Karpas-422 (cell line): ENCODE results near the gene SHMT2. TPM values are rescaled to one million over a fixed set of nuclear protein-coding genes. Genes with fewer than 3 reads are reported as not detected.

Experiments
- DNase-seq: peaks from one replicate; pipeline ENCODE4 v3.0.0-alpha.2; 2015
- H2AFZ ChIP-seq: fragments of 200-600 bp; sonication (generic); 2 replicates; pipeline ENCODE4 v1.6.1; 2014; ENCODE audit warnings: antibody characterized with exemption, low read length, mixed read lengths
- H3K27ac ChIP-seq: fragments of 200-600 bp; sonication (generic); 2 replicates; pipeline ENCODE4 v1.5.1; 2014; ENCODE audit warnings: mild to moderate bottlenecking, low read length, moderate library complexity
- H3K27me3 ChIP-seq: fragments of 200-600 bp; sonication (generic); 2 replicates; pipeline ENCODE4 v1.6.1; 2014; ENCODE audit warnings: low read length, mixed read lengths
- H3K36me3 ChIP-seq: fragments of 200-600 bp; sonication (generic); 2 replicates; pipeline ENCODE4 v1.6.1; 2014; ENCODE audit warnings: low read length, mixed read lengths; ENCODE audit not compliant: insufficient read depth
- H3K4me1 ChIP-seq: fragments of 200-600 bp; sonication (generic); 2 replicates; pipeline ENCODE4 v1.6.1; 2014; ENCODE audit warnings: mild to moderate bottlenecking, low read length, mixed read lengths
- H3K4me2 ChIP-seq: fragments of 200-600 bp; sonication (generic); 2 replicates; pipeline ENCODE4 v1.6.1; 2014; ENCODE audit warnings: low read length, low read depth, mild to moderate bottlenecking; ENCODE audit not compliant: poor library complexity, severe bottlenecking
- H3K4me3 ChIP-seq: fragments of 200-600 bp; sonication (generic); 2 replicates; pipeline ENCODE4 v1.5.1; 2014; ENCODE audit warnings: mild to moderate bottlenecking, antibody characterized with exemption, low read length, mixed read lengths
- H3K79me2 ChIP-seq: fragments of 200-600 bp; sonication (generic); 2 replicates; pipeline ENCODE4 v1.6.1; 2014; ENCODE audit warnings: mild to moderate bottlenecking, low read length, mixed read lengths
- H3K9ac ChIP-seq: fragments of 200-600 bp; sonication (generic); 2 replicates; pipeline ENCODE4 v1.6.0; 2014; ENCODE audit warnings: low read length
- H3K9me2 ChIP-seq: fragments of 200-600 bp; sonication (generic), shearing (Covaris generic); replicated peaks from 2 replicates; pipeline ENCODE4 v1.6.0; 2014; ENCODE audit warnings: mild to moderate bottlenecking, low read length, moderate library complexity; ENCODE audit not compliant: insufficient read depth
- H3K9me3 ChIP-seq: fragments of 300-700, 200-600 bp; sonication (generic); 2 replicates; pipeline ENCODE4 v1.6.1; 2014; ENCODE audit warnings: low read length, mixed read lengths
- H4K20me1 ChIP-seq: fragments of 200-600 bp; sonication (generic); 2 replicates; pipeline ENCODE4 v1.6.1; 2014; ENCODE audit warnings: mild to moderate bottlenecking, antibody characterized with exemption, low read length, low read depth; ENCODE audit not compliant: insufficient read depth
- total RNA-seq: library from RNA; depleted of rRNA; stranded (reverse); fragments of >200 nt; shearing (Covaris generic); gene quantifications from 2 replicates; pipeline ENCODE4 v1.2.3, GENCODE V29; 2014; ENCODE audit warnings: low replicate concordance

Gene SHMT2
- total RNA-seq, 1 experiment from 2014 or later: 399 TPM

DNA sequence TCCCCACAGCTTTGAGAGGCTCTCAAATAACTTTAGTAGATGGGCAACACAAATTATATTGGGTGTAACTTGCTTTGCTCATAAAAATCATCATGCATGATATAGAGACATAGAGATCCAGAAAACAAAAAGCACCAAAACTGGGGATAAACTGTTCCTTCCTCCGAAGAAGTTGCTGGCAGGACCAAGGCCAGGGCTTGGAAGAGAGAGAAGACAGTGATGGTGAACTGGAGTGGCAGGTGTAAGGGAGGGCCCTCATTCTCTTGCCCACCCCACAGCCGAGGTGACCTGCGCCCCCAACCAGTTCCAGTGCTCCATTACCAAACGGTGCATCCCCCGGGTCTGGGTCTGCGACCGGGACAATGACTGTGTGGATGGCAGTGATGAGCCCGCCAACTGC is 28.3 kb upstream of the SHMT2 start:
- DNase-seq: no peak
- Histone ChIP-seq H4K20me1 (no peaks in the 10 kb centered on the region), H3K9ac (no peak overlapping the region), H2AFZ (no peak overlapping the region), H3K27me3 (no peaks in the 10 kb centered on the region), H3K4me3 (no peak overlapping the region), H3K36me3 (no peaks in the 10 kb centered on the region), H3K79me2 (no peaks in the 10 kb centered on the region), H3K27ac (no peak overlapping the region), H3K4me2 (no peak overlapping the region), H3K4me1 (no peaks in the 10 kb centered on the region), H3K9me3 (no peaks in the 10 kb centered on the region), H3K9me2 (no peaks in the 10 kb centered on the region)

DNA sequence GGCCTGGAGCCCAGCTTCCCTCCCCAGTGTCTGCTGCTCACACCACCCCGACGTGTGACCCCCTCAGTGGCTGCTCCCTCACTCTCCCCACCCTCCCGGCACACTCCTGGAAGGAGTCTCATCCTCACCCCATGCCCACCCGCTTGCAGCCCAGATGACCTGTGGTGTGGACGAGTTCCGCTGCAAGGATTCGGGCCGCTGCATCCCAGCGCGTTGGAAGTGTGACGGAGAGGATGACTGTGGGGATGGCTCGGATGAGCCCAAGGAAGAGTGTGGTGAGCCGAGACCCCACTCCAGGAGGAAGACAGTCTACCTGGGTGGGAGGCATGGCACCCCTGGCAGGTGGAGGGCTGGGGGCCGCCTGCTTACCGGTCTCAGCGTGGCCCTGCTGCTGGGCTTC is 27.9 kb upstream of the SHMT2 start:
- H3K79me2 ChIP-seq: no peaks in the 10 kb centered on the region
- H3K4me2 ChIP-seq: no peak overlapping the region
- no peak overlapping the region for H3K9ac ChIP-seq
- no peak overlapping the region for H3K27ac ChIP-seq
- no peaks in the 10 kb centered on the region for H3K9me3 ChIP-seq
- no peaks in the 10 kb centered on the region for H3K27me3 ChIP-seq
- H3K4me1 ChIP-seq: no peaks in the 10 kb centered on the region
- no peak overlapping the region for H3K4me3 ChIP-seq
- no peak overlapping the region for H2AFZ ChIP-seq
- DNase-seq: no peak
- H4K20me1 ChIP-seq: no peaks in the 10 kb centered on the region
- no peaks in the 10 kb centered on the region for H3K9me2 ChIP-seq
- H3K36me3 ChIP-seq: no peaks in the 10 kb centered on the region

GRCh38 chr12:57202321-57202720 is 27.2 kb upstream of the SHMT2 start:
- no peaks in the 10 kb centered on the region for H3K9me2 ChIP-seq
- no peaks in the 10 kb centered on the region for H3K79me2 ChIP-seq
- no peak overlapping the region for H3K9ac ChIP-seq
- no peaks in the 10 kb centered on the region for H3K36me3 ChIP-seq
- no peak overlapping the region for H3K4me3 ChIP-seq
- H3K9me3 ChIP-seq: no peaks in the 10 kb centered on the region
- no peak overlapping the region for H3K4me2 ChIP-seq
- DNase-seq: no peak
- no peaks in the 10 kb centered on the region for H3K4me1 ChIP-seq
- no peaks in the 10 kb centered on the region for H4K20me1 ChIP-seq
- H2AFZ ChIP-seq: no peak overlapping the region
- no peaks in the 10 kb centered on the region for H3K27me3 ChIP-seq
- H3K27ac ChIP-seq: no peak overlapping the region

DNA sequence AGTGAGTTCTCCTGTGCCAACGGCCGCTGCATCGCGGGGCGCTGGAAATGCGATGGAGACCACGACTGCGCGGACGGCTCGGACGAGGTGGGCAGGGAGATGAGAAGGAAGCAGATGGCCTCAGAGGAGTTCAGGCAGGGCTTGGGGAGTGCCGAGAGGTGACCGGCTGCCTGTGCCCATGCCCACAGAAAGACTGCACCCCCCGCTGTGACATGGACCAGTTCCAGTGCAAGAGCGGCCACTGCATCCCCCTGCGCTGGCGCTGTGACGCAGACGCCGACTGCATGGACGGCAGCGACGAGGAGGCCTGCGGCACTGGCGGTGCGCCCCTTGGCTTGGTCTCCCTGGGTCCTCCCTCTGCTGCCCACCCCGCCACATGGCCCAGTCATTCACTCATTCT is 26.3 kb upstream of the SHMT2 start:
- Histone ChIP-seq H3K4me1 (no peaks in the 10 kb centered on the region), H3K9me2 (no peaks in the 10 kb centered on the region), H3K4me3 (no peak overlapping the region), H3K9me3 (no peaks in the 10 kb centered on the region), H3K79me2 (no peaks in the 10 kb centered on the region), H4K20me1 (no peaks in the 10 kb centered on the region), H3K9ac (no peak overlapping the region), H3K27ac (no peak overlapping the region), H2AFZ (no peak overlapping the region), H3K36me3 (no peaks in the 10 kb centered on the region), H3K4me2 (no peak overlapping the region), H3K27me3 (no peaks in the 10 kb centered on the region)
- DNase-seq: no peak

- Histone ChIP-seq H3K4me1 (no peaks in the 10 kb centered on the region), H3K36me3 (no peaks in the 10 kb centered on the region), H3K9me3 (no peaks in the 10 kb centered on the region), H4K20me1 (no peaks in the 10 kb centered on the region), H3K27me3 (no peaks in the 10 kb centered on the region), H3K79me2 (no peaks in the 10 kb centered on the region), H3K9me2 (no peaks in the 10 kb centered on the region), H3K4me3 (no peak overlapping the region), H3K4me2 (no peak overlapping the region), H2AFZ (no peak overlapping the region), H3K27ac (no peak overlapping the region), H3K9ac (no peak overlapping the region)
- DNase-seq: no peak
Measured at GRCh38 chr12:57203791-57204190, 25.7 kb upstream of the SHMT2 start.

DNA sequence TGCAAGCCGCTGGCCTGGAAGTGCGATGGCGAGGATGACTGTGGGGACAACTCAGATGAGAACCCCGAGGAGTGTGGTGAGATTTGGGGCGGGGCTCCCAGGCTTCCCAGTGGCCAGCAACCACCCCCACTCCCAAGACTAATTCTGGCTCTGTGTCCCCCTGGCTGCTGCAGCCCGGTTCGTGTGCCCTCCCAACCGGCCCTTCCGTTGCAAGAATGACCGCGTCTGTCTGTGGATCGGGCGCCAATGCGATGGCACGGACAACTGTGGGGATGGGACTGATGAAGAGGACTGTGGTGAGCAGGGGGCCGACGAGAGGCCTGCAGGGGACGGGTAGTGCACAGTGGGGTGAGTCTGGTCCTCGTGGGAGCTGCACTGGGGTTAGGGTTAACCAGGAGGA is 25.1 kb upstream of the SHMT2 start:
- Histone ChIP-seq H3K4me2 (no peak overlapping the region), H3K9me2 (no peaks in the 10 kb centered on the region), H3K36me3 (no peaks in the 10 kb centered on the region), H3K4me3 (no peak overlapping the region), H3K9me3 (no peaks in the 10 kb centered on the region), H3K27me3 (no peaks in the 10 kb centered on the region), H3K79me2 (no peaks in the 10 kb centered on the region), H2AFZ (no peak overlapping the region), H3K27ac (no peak overlapping the region), H3K9ac (no peak overlapping the region), H3K4me1 (no peaks in the 10 kb centered on the region), H4K20me1 (no peaks in the 10 kb centered on the region)
- no peak for DNase-seq

DNA sequence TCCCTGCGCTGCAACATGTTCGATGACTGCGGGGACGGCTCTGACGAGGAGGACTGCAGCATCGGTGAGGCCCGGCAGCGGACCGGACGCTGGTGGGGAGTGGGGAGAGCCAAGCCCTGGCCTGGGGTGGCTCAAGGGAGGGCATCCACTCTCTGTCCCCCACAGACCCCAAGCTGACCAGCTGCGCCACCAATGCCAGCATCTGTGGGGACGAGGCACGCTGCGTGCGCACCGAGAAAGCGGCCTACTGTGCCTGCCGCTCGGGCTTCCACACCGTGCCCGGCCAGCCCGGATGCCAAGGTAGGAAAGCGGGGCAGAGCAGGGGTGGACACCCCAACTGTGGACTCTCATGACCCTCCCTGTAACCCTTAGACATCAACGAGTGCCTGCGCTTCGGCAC is 24.3 kb upstream of the SHMT2 start:
- Histone ChIP-seq H3K4me1 (no peaks in the 10 kb centered on the region), H3K36me3 (no peaks in the 10 kb centered on the region), H3K27ac (no peak overlapping the region), H3K27me3 (no peaks in the 10 kb centered on the region), H3K9me3 (no peaks in the 10 kb centered on the region), H3K4me2 (no peak overlapping the region), H3K9me2 (no peaks in the 10 kb centered on the region), H4K20me1 (no peaks in the 10 kb centered on the region), H3K4me3 (no peak overlapping the region), H2AFZ (no peak overlapping the region), H3K9ac (no peak overlapping the region), H3K79me2 (no peaks in the 10 kb centered on the region)
- DNase-seq: no peak

- peaks cover 4% of the 10 kb centered on the region for H3K4me1 ChIP-seq
- H3K27ac ChIP-seq: no peak overlapping the region
- H3K79me2 ChIP-seq: no peaks in the 10 kb centered on the region
- H3K27me3 ChIP-seq: no peaks in the 10 kb centered on the region
- H2AFZ ChIP-seq: no peak overlapping the region
- DNase-seq: no peak
- no peak overlapping the region for H3K4me3 ChIP-seq
- no peak overlapping the region for H3K9ac ChIP-seq
- no peaks in the 10 kb centered on the region for H3K9me2 ChIP-seq
- no peaks in the 10 kb centered on the region for H3K9me3 ChIP-seq
- H3K36me3 ChIP-seq: no peaks in the 10 kb centered on the region
- no peak overlapping the region for H3K4me2 ChIP-seq
- H4K20me1 ChIP-seq: no peaks in the 10 kb centered on the region
Measured at GRCh38 chr12:57205931-57206330, 23.6 kb upstream of the SHMT2 start.
